LNCaP clone FGC (cell line): ENCODE results near the gene CIDEC.
"Not testable (repeated sequence)": the region's sequence is repeated elsewhere in the genome, so short reads cannot be mapped to it uniquely, and the experiment has no call there.

ENCODE experiments used
- DNase-seq: peaks from one replicate; pipeline ENCODE4 v3.0.0-alpha.2; 2011; ENCODE audit warnings: low read depth
- H3K4me3 ChIP-seq: 2 replicates; pipeline ENCODE4 v1.5.1; 2011; ENCODE audit warnings: mild to moderate bottlenecking, low read depth, low read length, control low read depth
- TF ChIP-seq, protein P1 (sequence below): IDR thresholded peaks from 2 replicates; pipeline ENCODE4 v1.5.1; 2012; ENCODE audit warnings: mild to moderate bottlenecking; ENCODE audit not compliant: control insufficient read depth, insufficient read depth; ENCODE audit errors: extremely low read depth

CIDEC gene

DNA sequence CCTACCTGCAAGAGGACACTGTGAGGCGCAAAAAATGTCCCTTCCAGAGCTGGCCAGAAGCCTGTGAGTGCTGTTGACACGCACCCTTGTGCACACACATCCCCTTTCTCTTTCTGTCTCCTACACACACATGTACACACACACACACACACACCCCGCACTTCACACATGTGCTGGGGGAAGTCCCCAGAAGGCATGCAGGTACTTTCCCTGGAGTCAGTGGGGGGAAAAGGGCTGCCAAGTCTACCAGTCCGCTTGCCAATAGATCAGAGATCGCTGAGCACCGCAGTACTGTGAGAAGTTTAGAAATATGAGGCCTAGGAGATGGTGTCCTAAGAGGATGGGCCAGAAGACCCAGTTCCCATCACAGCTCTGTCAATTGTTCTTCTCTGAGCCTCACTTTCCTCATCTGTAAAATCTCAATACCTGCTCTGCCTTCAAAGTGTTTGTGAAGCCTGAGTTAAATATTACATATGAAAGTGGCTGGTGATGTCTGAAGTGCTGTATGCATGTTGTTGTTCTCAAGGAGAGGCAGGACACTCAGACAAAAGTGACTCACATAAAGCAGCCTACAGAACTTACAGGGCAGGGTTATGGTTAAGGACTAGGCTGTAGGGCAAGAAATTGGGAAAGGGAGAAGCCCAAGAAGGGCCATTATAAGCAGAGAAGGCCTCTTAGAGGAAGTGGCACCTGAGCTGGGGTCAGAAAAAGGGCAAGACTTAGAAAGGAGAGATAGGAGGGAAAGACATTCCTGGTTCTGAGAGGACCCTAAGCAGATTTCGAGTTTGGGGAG, 29.4 kb upstream of the CIDEC start:
- DNase-seq = no peak
- H3K4me3 ChIP-seq = no peak overlapping the region
- TF ChIP-seq, protein P1, sequence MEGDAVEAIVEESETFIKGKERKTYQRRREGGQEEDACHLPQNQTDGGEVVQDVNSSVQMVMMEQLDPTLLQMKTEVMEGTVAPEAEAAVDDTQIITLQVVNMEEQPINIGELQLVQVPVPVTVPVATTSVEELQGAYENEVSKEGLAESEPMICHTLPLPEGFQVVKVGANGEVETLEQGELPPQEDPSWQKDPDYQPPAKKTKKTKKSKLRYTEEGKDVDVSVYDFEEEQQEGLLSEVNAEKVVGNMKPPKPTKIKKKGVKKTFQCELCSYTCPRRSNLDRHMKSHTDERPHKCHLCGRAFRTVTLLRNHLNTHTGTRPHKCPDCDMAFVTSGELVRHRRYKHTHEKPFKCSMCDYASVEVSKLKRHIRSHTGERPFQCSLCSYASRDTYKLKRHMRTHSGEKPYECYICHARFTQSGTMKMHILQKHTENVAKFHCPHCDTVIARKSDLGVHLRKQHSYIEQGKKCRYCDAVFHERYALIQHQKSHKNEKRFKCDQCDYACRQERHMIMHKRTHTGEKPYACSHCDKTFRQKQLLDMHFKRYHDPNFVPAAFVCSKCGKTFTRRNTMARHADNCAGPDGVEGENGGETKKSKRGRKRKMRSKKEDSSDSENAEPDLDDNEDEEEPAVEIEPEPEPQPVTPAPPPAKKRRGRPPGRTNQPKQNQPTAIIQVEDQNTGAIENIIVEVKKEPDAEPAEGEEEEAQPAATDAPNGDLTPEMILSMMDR = no peak

DNA sequence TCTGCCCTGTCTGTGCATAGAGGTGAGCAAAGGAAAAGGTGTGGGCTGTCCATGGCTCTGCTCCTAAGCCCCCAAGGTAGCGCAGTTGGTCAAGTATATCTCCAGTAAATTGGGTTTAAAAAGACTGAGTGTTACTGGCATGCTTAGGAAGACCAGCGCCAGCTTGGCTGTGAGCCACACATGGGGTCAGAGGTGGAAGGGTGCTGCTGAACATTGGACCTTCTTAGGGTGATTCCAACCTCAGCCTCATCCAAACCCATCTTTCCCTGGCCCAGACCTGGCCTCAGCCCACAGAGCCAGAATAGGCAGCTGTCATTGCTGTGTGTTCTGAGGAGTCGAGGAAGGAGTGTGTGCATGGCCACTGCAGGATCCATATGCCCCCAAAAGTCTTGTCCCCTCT, 28.2 kb upstream of the CIDEC start:
- no peak overlapping the region for H3K4me3 ChIP-seq
- TF ChIP-seq, protein P1 = no peak
- no peak for DNase-seq

DNA sequence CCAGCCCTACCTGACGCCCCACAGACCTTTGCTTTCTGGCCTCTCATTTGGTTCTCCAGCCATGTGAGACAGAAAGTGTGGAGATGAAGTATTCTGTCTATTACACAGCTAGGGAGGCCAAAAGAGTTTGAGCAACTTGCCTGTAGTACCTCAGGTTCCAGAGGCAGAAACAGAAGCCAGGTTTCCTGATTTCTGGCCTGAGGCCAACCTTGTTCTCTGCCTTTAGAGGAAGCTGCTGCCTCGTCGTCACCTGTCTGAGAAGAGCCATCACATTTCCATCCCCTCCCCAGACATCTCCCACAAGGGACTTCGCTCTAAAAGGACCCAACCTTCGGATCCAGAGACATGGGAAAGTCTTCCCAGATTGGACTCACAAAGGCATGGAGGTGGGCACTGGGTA, 26.4 kb upstream of the CIDEC start:
- no peak for DNase-seq
- TF ChIP-seq, protein P1 = no peak
- no peak overlapping the region for H3K4me3 ChIP-seq

DNA sequence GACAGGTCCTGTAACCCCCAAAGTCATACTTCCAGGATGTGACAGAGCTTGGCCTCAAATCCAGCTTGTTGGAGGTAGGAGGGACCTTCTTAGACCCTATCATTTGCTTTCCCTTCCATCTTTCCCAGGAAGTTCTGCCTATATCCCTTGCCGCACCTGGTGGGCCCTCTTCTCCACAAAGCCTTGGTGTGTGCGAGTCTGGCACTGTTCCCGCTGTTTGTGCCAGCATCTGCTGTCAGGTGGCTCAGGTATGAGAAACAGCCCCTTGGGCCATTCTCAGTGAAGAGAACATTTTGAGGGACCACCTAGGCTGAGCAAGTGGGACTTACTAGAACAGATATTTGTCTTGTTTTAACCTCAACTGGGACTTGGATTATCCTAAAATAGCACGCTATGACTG, 23.9 kb upstream of the CIDEC start:
- H3K4me3 ChIP-seq = no peak overlapping the region
- TF ChIP-seq, protein P1 = no peak
- DNase-seq = no peak

DNA sequence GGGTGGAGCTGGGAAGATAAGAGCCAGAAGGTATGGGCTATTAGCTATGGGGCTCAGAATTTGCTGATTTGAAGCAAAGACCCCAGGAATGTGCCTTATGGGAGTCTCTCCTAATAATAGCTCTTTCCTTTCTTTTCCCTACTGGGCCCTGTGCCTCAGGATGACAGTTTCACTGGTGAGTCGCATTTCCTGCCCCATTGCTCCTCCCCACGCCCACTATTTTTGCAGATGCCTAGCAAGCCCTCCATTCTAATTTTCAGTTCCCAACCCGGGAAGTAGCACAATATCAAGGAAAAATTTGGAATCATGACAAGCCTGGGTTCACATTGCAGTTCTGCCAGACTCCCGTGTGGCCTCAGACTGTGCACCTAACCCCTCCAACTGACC, 23.2 kb upstream of the CIDEC start:
- TF ChIP-seq, protein P1 = no peak
- DNase-seq = no peak
- no peak overlapping the region for H3K4me3 ChIP-seq

DNA sequence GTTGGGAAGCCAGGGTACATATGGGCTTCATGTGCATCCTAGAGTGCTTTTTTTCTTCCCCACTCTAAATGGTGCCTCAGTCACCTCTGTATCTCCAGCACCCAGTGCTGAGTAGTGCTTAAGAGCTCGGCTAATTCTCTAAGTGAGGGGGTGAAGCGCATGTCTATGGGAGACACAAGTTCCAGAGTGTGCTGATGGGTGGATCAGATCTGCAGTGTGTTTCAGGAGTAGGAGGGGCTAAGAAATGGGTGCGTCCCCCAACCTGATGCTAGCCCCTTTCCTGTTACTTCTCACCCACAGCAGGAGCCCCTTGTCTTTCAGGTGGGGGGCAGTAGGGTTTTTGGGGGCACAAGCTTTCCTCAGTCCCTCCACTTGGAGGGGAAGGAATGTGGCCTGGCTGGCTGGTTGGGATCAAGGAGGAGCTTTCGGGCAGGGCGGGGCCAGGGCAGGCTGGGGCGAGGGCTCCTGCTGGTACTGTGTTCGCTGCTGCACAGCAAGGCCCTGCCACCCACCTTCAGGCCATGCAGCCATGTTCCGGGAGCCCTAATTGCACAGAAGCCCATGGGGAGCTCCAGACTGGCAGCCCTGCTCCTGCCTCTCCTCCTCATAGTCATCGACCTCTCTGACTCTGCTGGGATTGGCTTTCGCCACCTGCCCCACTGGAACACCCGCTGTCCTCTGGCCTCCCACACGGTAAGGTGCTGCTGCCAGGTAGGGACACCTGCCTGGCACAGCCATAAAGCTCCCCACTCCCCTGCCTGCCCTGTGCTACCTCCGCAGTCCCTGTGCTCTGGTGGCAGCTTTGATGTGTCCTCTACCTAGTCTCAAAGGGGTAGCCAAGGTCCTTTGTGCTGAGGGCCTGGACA, 22.6 kb upstream of the CIDEC start, which contains the start of gene IL17RE:
Gene IL17RE, plus strand, starts transcription at position 477 of the 866 bp plus-strand sequence. Its CDS starts 85 bp downstream, at position 562.
- no peak for DNase-seq
- TF ChIP-seq, protein P1 = no peak
- H3K4me3 ChIP-seq = no peak within 1 kb of the TSS

DNA sequence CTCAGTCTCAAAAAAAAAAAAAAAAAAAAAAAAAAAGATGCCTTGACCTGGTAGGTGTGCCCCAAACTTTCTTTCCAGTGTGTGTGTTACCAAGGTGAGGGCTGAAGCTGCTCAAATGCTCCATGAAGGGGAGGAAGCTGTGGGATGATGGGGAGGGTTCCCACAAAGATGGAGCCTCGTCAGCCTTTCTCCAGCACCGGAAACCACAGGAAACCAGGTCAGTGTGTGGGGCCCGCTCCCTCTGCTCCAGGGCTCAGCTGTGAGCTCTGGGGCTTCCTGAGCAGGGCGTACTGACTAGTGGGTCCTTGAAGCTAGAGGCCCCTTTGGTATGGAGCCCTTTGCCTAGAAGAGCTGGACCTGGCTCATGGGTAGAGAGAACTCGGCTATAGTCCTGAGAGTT, 21.9 kb upstream of the CIDEC start:
- TF ChIP-seq, protein P1 = no peak
- H3K4me3 ChIP-seq = no peak overlapping the region

DNA sequence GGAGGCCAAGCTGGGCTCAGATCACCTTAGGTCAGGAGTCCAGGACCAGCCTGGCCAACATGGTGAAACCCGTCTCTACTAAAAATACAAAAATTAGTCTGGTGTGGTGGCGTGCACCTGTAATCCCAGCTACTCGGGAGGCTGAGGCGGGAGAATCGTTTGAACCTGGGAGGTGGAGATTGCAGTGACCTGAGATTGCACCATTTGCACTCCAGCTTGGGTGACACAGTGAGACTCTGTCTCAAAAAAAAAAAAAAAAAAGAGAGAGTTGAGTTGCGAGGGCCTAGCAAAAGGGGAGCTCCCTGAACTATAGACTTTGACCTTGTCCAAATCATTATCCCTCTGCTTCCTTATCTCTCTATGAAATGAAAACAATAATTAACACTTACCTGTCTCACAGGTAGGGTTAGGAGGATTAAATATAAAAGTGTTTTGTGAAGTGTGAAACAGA, 20.9 kb upstream of the CIDEC start:
- not testable (repeated sequence) for DNase-seq, H3K4me3 ChIP-seq

More for the DNA sequence above, 21.9 kb upstream of the CIDEC start:
- no peak for DNase-seq
